HK-2 (cell line): ENCODE measurements around the gene RCOR2.
A peak's percentile ranks its signal among the peaks of the same experiment; 100 is the strongest.

Source experiments
- DNase-seq: peaks from one replicate; pipeline ENCODE4 v3.0.0-alpha.2; 2018; ENCODE audit not compliant: unreplicated experiment

The RCOR2 gene

DNA sequence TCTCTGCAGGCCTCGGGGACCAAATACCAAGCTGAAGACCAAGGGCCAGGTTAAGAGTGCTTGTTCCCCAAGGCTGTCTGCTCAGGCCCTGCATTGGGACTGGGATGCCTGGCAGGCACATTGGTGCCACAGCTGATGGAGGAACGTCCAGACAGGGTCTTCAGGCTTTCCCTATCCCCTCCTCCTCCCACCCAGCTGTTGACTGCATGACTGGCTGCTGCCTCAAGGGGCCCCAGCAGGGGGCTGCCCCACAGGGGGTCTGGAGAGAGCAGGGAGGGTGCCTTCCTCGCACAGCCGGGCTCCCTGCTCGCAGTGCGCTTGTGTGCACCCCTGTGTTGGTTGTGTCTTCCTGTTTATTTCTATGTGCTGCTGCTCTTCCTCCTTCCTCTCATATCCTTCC lies 9.9 kb downstream of the RCOR2 start:
- DNase-seq, result no peak

DNA sequence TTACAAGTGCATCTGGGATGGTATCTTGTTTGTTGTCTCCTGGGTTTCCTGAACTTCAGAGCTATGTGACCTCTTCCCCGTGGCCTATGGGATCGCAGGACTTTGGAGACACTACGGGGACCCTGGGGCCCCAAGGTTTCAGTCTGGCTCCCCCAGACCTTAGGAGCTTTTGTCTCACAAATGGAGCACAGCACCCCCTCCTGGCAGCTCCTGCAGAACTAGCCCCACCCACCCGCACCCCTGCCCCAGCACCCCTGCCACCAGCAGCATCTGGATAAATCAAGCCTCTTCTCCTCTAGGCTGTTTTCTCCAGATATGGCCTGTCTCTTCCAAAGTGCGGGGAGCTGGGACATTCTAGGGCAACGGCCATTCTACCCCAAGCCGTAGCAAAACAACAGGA lies 10.4 kb downstream of the RCOR2 start:
- no peak for DNase-seq

DNA sequence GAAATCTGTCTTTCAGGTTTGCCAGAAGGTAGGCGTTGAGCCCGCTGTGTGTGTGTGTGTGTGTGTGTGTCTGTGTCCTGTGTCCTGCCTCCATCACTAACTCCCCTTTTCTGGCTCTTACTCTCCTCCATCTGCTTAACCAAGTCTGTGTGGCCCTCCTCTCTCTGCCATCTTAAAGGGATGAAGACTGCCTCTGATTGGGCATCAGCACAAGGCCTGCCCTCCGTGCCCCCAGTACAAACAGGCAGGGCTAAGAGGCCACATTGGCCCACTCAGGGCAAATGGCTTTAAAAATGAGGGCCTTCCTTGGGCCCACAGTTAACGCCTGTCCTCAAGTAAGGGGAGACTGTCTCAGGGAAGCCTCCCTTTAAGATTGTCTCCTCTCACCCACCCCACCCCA lies 10.9 kb downstream of the RCOR2 start:
- DNase-seq, result no peak

DNA sequence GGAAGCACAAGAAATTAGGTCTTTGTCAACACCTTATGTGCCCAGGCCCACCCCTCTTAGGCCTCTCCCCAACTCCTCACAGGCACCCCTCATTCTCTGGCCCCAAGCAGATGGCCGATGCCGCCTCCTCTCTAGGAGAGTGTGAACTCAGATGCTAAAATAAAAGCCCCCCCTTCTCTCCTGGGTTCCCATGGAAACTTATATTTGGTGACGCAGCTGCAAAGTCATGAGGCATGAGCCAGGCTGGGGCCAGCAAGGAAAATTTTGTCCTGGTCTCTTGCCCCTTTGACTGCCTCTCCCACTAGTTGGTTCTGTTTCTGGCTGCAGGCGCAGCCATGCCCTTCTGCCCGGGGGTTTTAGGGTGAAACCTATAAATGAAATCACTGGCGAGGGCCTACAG lies 11.8 kb downstream of the RCOR2 start:
- no peak for DNase-seq

DNA sequence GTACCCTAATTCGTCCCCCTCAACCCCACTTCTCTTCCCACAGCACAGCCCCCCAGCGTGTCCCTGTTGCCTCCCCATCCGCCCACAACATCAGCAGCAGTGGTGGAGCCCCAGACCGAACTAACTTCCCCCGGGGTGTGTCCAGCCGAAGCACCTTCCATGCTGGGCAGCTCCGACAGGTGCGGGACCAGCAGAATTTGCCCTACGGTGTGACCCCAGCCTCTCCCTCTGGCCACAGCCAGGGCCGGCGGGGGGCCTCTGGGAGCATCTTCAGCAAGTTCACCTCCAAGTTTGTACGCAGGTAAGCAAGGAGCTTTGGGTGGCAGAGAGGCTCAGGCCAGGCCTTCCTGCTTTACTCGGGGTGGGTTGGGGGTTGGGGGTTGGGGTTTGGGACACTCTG lies 12.2 kb downstream of the RCOR2 start:
- no peak for DNase-seq

DNA sequence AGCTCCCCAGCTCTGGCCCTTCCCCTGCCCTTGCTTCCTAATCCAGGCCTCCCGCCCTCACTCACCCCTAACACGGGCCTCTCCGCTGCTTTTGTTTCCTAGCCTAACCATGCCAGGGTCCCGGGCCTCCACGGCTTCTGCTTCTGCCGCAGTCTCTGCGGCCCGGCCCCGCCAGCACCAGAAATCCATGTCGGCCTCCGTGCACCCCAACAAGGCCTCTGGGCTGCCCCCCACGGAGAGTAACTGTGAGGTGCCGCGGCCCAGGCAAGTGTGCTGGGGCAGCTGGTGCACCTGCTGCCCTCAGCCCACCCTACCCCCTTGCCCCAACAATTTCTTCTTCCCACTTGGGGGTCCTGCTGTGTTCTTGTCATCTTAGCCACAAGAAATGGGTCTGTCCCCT lies 13.1 kb downstream of the RCOR2 start:
- DNase-seq, result no peak

DNA sequence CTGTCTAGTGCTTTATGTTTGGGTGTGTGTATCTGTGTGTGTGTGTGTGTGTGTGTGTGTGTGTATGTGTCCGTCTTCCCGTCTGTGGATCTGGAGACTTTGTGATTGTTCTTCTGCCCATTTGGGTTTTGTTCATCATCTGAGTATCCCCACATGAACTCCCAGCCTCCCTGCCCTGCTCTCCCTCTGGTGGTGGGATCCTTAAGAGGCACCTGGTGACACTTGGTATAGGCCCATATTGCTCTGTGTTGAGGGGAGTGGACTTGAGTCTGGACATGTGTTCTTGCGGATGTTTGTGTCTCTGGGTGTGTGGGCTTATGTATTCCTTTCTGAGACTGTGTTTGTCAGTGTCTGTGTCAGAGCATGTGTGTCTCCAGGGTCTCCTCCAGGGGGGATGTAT lies 15.3 kb downstream of the RCOR2 start:
- no peak for DNase-seq

DNA sequence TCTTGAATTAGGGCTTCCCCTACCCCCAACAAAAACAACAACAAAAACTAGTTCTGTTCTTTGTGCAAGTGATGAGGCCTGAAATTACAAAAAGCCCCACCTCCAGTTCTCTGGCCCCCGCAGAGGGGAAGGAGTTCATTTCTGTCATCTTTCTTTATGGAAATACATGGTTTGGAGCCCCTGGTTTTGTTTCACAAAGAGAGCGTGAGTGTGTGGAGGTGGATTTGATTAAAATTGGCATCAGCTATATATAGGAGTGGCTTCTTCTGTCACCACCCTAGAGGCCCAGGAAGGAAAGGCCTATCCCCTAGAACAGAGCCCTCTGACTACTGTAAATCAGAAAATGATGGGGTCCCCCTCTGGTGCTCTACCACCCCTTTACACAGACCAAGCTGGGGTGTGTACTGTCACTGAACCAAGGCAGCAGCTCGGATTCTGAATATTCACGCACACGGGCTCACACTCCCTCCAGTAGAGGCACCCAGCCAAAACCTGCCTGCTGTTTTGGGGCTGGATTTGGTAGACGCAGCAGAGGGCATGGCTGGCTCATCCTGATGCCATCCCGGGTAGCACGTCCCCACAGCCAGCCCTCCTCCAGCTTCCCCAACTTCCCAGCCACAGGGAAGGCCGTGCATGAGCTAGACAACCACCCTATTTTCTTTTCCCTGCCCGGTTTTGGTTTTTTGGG lies 19.4 kb downstream of the RCOR2 start:
- DNase-seq, result no peak

DNA sequence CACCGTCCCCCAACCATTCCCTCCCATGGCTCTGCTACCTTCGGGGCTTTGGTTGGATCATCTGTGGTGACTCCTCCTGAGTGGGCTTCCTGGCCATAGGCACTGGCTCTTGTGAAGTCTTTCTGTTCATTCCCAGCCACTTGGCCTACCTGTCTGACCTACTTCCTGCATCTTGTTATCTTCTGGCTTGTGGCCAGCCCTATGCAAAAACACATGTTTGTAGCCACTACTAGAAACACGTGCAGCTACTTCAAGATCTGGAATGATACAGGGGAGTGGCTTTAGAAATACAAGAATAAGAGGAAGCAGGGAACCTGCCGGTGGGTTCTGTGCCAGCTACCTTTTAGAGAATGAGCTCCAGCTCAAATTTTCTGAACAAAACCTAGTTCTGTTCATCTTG lies 20.9 kb downstream of the RCOR2 start:
- no peak for DNase-seq

DNA sequence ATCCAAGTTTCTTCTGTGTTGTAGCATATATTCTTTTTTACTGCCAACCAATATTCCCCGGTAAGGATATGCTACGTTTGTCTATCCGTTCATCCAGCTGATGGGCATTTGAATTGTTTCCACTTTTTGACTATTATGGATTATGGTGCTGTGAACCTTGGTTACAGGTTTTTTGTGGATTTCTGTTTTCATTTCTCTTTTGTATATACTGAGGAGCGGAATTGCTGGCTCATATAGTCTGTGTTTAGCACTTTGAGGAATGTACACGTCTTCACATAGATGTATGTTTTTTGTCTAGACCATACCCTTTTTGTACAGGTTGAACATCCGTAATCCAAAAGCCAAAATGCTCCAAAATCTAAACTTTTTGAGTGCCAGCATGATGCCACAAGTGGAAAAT lies 23.6 kb downstream of the RCOR2 start:
- DNase-seq, result no peak

DNA sequence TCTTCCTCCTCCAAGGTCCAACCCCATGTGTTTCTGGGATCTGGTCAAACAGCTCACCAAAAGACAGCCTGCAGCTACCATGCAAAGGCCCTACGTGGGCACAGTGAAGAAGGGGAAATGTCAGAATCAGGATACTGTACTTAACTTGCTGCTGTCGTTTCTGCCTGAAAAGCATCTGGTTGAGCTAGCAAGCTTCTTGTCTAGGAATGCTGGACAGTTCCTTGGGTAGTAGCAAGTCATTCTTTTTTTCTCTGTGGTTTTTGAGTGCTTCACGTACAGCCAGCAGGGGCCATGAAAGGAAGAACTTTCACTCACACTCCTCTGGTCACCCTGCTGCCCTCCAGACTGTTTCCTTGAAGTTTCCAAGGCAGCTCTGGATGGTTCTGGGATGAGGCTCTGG lies 24.7 kb downstream of the RCOR2 start:
- no peak for DNase-seq

DNA sequence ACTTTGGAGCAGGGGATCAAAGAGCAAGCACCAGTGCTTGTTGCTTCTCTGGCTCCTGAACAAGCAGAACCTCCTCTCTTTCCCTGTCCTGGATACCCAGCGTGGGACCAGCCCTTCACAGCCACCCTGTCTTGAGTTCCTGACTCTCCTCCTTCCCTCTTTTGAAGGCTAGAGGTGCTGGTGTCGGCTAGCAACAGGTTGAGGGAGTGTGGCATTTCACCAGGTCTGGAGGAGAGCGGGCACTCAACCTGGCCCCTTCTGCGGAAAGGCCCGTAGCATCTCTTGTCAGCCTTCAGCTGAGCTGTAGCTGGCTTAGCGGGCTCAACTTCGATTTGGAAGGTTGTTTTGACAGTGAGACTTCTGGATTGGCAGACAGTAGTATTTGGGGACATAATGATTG lies 26.6 kb downstream of the RCOR2 start:
- DNase-seq, result no peak

DNA sequence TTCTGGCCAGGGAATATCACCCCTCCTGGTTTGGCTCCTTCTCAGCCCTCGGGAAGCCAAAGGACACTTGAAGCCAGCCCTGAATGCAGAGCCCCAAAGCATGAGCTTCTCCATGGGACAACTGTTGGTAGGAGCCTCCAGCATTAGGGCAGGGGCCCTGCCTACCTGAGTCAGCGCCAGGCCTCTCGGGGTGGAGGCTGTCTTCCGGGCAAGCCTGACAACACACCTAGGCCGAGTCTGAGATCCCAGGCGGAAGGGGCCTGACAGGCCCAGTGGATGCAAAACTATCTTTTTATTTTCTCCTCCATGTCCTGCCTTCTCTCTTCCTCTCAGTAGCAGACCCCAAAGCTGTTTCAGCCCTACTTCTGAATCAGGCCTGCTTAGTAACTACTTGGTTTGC lies 27.6 kb downstream of the RCOR2 start:
- no peak for DNase-seq

DNA sequence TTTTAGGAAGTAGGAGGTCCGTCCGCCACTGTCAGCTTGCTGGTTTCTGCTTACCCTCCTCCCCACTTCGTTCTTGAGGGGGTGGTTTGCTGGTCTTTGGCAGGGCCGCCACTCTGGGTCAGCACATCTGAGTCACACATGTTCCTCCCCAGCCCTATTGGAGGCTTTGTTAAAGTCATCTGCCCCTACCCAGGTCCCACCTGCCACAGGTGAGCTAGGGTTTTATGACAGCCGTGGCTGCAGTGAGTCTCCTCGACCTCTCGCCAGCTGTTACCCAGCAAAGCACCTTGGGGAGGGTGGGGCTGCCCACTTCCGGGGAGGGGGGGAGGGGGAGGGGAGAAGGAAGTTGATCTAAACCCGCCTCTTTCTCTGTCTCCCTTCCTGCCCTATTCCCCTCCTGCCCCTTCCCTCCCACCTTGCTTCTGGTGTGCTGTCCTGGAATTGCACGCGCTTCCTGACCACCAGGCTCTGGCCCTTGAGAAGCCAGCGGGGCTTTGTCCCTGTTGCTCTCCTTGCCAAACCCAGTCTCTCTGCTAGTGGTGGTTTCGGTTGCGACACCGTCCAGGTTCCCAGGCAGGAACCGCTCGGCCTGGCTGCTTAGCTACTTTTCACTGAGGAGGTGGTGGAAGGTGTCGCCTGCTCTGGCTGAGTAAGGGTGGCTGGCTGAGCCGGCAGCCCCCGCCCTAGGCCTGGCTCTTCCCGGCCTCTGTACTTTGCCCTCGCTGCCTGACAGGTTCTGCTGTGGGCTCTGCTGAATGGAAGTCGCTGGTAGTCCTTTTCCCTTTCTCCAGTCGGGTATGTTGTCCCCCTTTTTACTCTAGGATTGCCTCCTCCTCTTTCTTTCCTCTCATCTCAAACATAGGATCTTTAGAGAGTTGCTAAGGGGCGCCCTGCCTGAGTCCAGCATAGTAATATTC lies 28.5 kb downstream of the RCOR2 start:
- peak; percentile 62 for DNase-seq

DNA sequence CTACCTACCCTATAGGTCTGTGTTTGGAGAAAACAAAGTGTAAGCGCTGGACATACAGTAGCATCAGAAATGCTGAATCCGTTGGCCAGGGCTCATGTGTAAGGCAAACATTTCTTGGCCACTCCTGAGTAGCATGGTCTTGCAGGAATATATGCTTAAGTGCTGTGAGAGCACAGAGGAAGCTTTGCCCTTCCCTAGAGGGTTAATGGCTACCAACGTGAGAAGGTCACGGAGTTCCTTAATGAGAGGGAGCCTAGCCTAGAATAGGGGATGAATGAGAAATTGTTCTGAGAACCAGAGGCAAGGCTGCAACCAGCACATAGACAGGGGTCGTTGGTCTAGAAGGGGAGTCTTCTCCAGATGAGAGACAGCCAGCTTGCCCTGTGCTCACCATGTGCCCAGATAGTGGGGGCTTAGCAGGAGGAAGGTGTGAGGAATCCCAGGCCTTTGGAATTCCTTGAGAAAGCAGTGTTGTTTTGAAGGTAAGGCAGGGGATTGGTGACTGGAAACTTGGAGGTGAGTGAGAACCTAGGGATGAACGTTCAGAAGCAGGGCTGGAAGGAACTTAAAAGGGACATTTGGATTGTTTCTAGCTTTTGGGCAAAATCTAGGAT lies 29.5 kb downstream of the RCOR2 start:
- no peak for DNase-seq

DNA sequence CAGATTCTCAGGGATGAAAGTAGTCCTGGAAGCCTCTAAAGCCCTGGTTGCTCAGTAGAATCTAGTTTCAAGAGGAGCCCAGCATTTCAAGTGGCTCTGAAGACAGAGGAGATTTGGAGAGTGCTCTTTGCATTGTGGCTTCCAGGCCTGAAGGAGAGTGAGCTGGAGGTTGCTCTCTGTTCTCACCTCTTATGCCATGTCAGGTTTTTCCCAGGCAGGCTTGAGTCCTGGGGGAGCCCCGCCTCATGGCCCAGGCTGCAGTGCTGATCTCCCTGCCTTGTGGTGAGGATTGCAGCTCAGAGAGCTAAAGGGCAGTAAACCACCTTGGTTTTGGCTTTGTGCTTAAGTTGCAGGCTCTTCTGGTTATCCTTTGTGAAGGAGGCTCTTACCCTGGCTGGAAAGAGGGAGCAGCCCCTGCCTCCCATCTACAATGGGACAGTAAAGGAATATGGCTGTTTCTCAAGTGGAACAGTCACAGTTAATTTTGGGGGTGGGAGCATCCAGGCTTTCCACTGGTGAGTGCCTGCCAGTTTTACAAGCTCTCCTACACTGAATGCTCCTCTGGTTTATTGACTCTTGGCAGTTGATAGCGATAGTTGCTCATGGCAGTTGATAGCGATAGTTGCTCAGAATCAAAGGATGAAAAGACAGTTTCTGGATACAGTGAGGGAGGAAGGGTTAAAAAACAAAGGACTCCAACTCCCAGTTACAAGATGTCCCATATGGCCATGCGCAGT lies 32.6 kb downstream of the RCOR2 start:
- DNase-seq, result no peak

DNA sequence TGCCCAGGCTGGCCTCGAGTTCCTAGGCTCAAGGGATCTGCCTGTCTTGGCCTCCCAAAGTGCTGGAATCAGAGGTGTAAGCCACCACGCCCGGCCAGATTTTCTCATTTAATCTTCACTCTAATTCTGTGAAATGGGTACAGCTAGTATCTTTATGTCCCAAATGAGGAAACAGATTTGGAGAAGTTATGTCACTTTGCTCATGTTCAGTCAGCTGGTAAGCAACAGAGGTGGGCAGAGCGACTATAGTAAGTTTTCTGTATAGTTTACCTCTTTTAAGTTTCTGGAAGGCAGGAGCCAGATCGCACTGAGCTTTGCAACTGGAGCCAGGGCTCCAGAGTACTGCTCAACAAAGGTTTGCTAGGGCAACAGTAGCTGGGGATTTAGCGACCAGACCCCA lies 33.2 kb downstream of the RCOR2 start:
- no peak for DNase-seq

DNA sequence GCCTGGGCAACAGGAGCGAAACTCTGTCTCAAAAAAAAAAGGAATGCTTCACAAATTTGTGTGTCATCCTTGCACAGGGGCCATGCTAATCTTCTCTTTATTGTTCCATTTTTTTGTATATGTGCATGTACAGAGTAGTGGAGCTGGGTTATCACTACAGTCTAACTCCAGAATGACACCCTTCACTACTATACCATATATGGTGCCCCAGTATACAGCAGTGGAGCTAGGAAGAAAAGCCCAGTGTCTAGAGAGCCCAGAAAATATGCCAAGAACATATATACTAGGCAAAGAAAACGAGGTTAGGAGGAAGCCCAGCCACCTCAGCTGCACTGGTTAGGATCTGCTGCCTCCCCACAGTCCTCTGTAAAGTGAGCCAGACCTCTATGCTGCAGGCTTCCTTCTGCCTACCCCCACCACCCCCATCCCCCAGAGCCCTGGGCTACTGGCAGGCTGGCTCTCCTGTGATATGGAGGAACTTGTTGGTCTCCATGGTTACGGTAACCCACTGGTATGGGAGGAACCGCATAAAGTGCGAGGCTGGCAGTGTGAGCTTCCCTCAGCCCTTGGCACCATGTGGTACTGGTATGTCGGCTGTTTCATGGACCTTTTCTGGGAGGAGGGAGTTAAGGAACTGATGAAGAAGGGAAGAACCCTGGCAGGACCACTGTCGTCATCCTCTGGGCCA lies 34.3 kb downstream of the RCOR2 start:
- no peak for DNase-seq

DNA sequence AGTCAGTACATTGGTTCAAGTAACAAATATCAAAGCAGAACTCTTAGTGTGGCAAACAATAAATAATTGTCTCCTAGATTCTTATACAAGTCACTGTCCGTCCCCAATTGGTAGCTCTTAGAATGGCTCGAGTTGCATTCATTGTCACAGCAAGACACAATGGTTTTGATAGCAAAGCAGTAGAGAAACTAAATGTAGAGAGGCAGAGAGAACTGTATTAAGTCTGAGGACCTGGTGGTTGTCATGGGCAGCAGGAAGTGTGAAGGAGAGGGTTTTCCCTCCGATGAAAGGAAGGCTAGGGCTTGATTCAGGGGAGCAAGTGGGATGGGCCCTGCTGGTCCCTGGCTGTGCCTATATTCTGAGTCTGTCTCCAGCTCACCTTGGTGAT lies 36.6 kb downstream of the RCOR2 start:
- no peak for DNase-seq

DNA sequence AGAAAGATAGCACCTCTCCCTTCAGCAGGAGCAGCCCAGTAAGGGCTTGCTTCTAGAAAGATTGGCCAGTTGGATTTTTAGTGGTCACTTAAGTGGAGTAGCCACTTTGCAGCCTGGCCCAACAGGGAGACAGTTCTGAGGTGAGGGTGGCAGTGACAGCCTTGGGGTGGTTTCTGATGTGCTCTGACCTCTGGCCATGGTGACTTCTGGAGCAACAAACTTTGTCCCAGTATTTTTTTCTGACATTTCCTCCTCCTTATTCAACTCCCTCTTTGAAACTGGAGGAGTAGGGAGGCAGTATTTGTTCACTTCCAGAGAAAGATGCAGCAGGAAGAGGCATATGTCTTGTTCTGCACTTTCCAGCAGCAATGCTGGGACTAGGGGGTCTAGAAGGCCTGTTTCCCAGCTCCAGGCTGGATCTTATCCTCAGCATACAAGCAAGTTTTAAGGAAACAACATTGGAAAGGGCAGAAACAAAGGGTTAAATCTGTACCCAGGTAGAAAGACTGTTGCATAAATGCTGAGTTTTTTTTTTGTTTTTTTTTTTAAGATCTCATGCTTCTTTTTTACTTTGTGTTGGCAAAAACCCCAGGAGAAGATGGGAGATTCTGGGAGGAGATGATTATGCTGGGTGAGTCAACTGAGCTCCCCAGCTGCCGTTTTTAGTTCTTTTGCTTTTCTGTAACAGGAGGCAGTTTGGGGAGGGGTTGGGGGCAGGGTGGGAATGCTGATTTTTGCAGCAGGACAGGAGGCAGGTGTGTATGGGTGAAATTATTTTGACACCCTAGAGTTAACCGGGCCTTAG lies 37.2 kb downstream of the RCOR2 start:
- no peak for DNase-seq
